C4-2B (cell line): ENCODE measurements around the gene DNAJC13.

ENCODE experiments used
- ZFX ChIP-seq: fragments of 450-650 bp; IDR thresholded peaks from 2 replicates; pipeline ENCODE4 v1.6.1; 2017
- TF ChIP-seq, protein P1 (sequence below): fragments of 450-650 bp; conservative IDR thresholded peaks from 2 replicates; pipeline ENCODE4 v1.5.1; 2017; ENCODE audit warnings: mild to moderate bottlenecking

GRCh38 chr3:132421832-132422231 is 4.5 kb downstream of the DNAJC13 start:
- TF ChIP-seq, protein P1, sequence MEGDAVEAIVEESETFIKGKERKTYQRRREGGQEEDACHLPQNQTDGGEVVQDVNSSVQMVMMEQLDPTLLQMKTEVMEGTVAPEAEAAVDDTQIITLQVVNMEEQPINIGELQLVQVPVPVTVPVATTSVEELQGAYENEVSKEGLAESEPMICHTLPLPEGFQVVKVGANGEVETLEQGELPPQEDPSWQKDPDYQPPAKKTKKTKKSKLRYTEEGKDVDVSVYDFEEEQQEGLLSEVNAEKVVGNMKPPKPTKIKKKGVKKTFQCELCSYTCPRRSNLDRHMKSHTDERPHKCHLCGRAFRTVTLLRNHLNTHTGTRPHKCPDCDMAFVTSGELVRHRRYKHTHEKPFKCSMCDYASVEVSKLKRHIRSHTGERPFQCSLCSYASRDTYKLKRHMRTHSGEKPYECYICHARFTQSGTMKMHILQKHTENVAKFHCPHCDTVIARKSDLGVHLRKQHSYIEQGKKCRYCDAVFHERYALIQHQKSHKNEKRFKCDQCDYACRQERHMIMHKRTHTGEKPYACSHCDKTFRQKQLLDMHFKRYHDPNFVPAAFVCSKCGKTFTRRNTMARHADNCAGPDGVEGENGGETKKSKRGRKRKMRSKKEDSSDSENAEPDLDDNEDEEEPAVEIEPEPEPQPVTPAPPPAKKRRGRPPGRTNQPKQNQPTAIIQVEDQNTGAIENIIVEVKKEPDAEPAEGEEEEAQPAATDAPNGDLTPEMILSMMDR = no peak
- TF ChIP-seq ZFX = no peak
